CD4-positive, alpha-beta T cell treated with Interleukin-6 for 4 hours (primary cell): ENCODE data around the gene ATXN7L1.
"Not testable (repeated sequence)": the region's sequence is repeated elsewhere in the genome, so short reads cannot be mapped to it uniquely, and the experiment has no call there.

ENCODE experiments used
- DNase-seq: peaks from one replicate; pipeline ENCODE4 v3.0.0-alpha.2; 2020; ENCODE audit warnings: mixed read lengths

The ATXN7L1 gene

GRCh38 chr7:105600720-105601550 lies 275.5 kb downstream of the ATXN7L1 start:
- no peak for DNase-seq

GRCh38 chr7:105599551-105599950 lies 276.8 kb downstream of the ATXN7L1 start:
- DNase-seq = no peak

GRCh38 chr7:105599080-105599479 lies 277.3 kb downstream of the ATXN7L1 start:
- DNase-seq = not testable (repeated sequence)

GRCh38 chr7:105596866-105597265 lies 279.5 kb downstream of the ATXN7L1 start:
- no peak for DNase-seq

DNA sequence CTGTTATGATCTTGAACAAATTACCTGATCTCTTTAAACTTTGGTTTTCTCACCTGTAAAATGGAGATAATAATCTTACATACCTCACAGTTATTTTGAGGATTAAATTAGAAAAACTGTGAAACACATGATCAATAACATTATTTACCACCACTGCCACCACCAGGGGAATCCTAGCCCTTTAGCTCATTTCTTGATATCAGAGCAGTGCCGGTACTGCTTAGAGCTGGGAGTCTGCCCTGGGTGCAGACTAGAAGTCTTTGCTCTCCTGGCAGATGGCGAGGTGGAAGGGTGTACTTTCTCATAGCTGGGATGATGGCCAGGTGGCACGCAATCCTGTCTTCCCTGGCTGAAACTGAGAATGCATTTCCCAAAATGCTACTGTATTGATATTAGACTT lies 282.4 kb downstream of the ATXN7L1 start:
- DNase-seq = no peak

DNA sequence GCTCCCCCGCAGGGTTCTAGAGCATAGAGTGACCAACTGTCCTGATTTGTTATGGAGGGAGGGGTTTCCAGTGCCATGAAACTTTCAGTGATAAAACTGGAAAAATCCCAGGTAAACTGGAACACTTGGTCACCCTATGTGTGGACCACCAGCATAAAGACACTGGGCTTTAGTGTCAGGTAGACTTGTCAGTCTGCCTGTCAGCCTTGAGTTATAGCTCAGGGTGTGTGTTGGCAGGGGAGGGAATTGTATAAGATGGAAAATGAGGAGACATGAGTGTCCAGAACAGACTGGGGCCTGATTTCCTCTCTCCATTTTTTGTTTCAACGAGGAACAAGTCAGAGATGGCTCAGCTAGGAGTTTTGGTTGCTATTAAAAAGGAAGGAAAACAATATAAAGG lies 284.9 kb downstream of the ATXN7L1 start:
- DNase-seq = no peak

DNA sequence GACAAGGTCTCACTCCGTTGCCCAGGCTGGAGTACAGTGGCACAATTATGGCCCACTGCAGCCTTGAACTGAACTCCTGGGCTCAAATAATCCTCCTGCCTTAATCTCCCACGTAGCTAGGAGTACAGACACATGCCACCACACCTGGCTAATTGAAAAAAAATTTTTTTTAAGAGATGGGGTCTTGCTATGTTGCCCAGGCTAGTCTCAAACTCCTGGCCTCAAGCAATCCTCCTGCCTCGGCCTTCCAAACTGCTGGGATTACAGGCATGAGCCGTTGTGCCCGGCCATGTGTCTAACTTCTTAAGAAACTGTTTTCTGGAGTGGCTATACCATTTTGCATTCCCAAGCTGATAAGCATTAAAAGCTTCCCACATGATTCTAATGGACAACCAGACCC lies 285.6 kb downstream of the ATXN7L1 start:
- DNase-seq = no peak

DNA sequence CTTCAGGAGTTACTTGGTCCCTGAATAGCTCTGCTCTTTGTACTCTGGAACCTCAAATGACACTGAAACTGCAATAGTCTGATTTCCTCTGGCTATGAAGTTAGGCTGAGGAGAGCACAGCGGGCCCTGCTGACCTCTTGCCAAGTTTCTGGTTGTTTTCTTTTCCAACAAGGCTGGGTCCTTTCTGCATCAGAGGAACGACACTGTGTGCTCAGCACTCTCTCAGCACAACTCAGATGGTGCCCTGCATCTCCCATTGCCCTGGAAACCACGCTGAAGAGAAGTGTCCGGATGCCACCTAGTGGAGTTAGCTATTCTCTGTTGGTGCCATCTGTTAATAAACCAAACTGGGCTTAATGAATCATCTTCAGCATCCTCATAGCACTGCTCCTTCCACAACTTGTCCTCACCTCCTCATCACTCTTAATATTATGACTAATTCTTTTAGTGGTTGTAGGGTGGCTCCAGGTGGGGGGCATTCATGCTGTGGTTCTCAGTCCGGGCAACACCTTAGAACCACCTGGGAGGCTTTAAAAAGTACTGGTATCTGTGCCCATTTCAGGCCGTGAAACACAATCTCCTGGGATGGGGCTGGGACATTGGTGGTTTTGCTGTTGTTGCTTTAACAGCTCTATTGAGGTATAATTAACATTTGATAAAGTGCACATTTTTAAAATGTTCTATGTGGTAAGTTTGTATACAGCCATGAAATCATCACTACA lies 286.9 kb downstream of the ATXN7L1 start:
- DNase-seq = peak; percentile 50

- no peak for DNase-seq
Observed at GRCh38 chr7:105587909-105588635, 288.3 kb downstream of the ATXN7L1 start.

GRCh38 chr7:105585850-105586500 lies 290.4 kb downstream of the ATXN7L1 start:
- DNase-seq = no peak

DNA sequence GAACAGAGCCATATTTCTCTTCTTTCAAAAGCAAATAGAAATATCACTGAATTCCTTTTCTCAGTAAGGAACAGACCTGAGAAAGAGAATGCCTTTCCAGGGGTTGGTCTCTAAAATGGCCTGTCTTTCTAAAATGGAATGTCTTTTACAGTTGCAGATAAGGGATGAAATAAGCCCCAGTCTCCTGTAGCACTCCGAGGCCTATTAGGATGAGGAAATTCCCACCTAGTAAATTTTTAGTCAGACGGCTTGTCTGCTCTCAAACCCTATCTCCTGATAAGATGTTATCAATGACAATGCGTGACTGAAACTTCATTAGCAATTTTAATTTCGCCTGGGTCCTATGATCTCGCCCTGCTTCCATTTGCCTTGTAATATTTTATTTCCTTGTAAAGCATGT lies 292.2 kb downstream of the ATXN7L1 start:
- DNase-seq = no peak

GRCh38 chr7:105583061-105583460 lies 293.3 kb downstream of the ATXN7L1 start:
- no peak for DNase-seq

- DNase-seq = peak; percentile 41
Observed at GRCh38 chr7:105581066-105581811, 295.2 kb downstream of the ATXN7L1 start, which contains the start of gene EFCAB10. Gene EFCAB10 (minus strand): TSS chr7:105581493. CDS start chr7:105581463, 30 bp downstream.

GRCh38 chr7:105580022-105580740 lies 296.2 kb downstream of the ATXN7L1 start:
- no peak for DNase-seq

- DNase-seq = no peak
Observed at GRCh38 chr7:105578496-105578895, 297.9 kb downstream of the ATXN7L1 start.

DNA sequence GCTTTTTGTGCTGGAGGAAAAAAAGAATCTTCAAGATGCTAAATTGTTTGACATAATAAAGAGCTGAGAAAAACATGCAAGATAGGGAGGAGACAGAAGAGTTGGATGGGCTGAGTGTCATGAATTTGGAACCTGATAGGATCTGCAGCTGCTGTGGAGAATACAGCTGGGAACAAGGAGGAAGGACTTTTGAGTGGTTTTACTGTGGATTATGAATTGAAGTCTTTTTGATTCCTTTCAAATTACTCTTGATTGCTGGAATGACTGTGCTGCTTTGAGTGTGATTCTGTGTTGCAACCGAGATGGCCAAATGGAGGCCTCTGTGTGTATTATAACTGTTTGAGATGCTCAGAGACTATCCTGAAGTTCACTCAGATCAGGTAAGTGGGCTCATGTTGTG lies 299.1 kb downstream of the ATXN7L1 start:
- no peak for DNase-seq

DNA sequence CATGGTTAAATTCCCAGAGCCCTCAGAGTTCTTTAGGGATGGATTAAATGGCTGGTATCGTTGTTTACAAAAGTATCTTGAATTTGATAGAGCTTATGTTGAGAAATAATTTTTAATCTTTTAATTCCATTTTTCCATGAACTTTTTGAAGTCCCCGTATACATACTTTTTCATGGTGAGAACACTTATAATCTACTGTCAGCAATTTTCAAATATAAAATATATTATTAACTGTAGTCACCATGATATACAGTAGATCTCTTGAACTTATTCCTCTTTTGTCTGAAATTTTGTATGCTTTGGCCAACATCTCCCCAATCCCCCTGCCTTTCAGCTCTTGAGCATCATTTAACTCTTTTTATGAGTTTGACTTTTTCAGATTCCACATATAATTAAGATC lies 304.5 kb downstream of the ATXN7L1 start:
- no peak for DNase-seq

- no peak for DNase-seq
Observed at GRCh38 chr7:105567821-105568220, 308.6 kb downstream of the ATXN7L1 start.

DNA sequence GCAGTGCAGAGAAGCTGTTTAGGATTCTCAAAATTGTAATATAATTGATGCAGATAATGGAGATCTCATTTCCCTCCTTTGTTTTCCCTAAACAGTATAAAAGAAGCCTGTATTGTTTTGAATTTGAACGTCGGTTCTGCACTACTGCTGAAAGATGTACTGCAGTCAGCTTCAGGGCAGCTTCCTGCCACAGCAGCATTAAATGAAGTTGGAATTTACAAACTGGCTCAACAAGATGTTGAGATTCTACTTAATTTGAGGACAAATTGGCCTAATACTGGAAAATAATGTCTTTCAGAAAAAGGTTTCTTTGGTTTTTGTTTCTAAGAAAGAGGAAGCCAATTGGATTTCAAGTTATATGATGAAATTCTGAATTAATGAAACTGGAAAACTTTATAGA lies 309.4 kb downstream of the ATXN7L1 start:
- no peak for DNase-seq

- DNase-seq = no peak
Observed at GRCh38 chr7:105565190-105565589, 311.2 kb downstream of the ATXN7L1 start.

GRCh38 chr7:105559926-105560325 lies 316.5 kb downstream of the ATXN7L1 start:
- no peak for DNase-seq
